SK-N-SH treated with all-trans-retinoic acid at 6 μM for 48 hours (cell line): ENCODE measurements around the gene RAB3IL1.

Experiments
- BACH2 ChIP-seq: fragments of 250-450 bp; sonication (Bioruptor Pico); IDR thresholded peaks from 2 replicates; pipeline ENCODE4 v1.9.0; 2021; ENCODE audit warnings: mild to moderate bottlenecking, borderline replicate concordance
- CSDC2 ChIP-seq: fragments of 250-450 bp; sonication (Bioruptor Pico); IDR thresholded peaks from 2 replicates; pipeline ENCODE4 v1.5.0; 2020; ENCODE audit warnings: mild to moderate bottlenecking, moderate library complexity
- GLIS3 ChIP-seq: fragments of 250-450 bp; sonication (Bioruptor Pico); IDR thresholded peaks from 2 replicates; pipeline ENCODE4 v1.5.0; 2020; ENCODE audit warnings: mild to moderate bottlenecking, moderate library complexity
- POU6F1 ChIP-seq: fragments of 250-450 bp; sonication (Bioruptor Pico); IDR thresholded peaks from 2 replicates; pipeline ENCODE4 v1.8.0; 2021; ENCODE audit warnings: low read depth, mild to moderate bottlenecking, moderate library complexity, borderline replicate concordance
- PPARA ChIP-seq: fragments of 250-450 bp; sonication (Bioruptor Pico); IDR thresholded peaks from 2 replicates; pipeline ENCODE4 v1.5.0; 2020; ENCODE audit warnings: mild to moderate bottlenecking, borderline replicate concordance
- SNAI2 ChIP-seq: fragments of 250-450 bp; sonication (Bioruptor Pico); IDR thresholded peaks from 2 replicates; pipeline ENCODE4 v1.5.0; 2020; ENCODE audit warnings: mild to moderate bottlenecking, moderate library complexity
- TCF4 ChIP-seq: fragments of 250-450 bp; sonication (Bioruptor Pico); IDR thresholded peaks from 2 replicates; pipeline ENCODE4 v1.8.0; 2021; ENCODE audit warnings: mild to moderate bottlenecking, moderate library complexity, borderline replicate concordance
- ZFP3 ChIP-seq: fragments of 250-450 bp; sonication (Bioruptor Pico); IDR thresholded peaks from 2 replicates; pipeline ENCODE4 v1.5.0; 2020; ENCODE audit warnings: mild to moderate bottlenecking, moderate library complexity
- ZNF8 ChIP-seq: fragments of 450-650 bp; formaldehyde crosslinking; IDR thresholded peaks from 2 replicates; pipeline ENCODE4 v1.5.0; 2020; ENCODE audit warnings: mild to moderate bottlenecking, moderate library complexity
- TF ChIP-seq, protein P1 (sequence below): fragments of 250-450 bp; sonication (Bioruptor Pico); IDR thresholded peaks from 2 replicates; pipeline ENCODE4 v1.8.0; 2020; ENCODE audit warnings: mild to moderate bottlenecking, moderate library complexity, borderline replicate concordance
- TF ChIP-seq, protein P2 (sequence below): fragments of 250-450 bp; sonication (Bioruptor Pico); IDR thresholded peaks from 2 replicates; pipeline ENCODE4 v1.5.0; 2020; ENCODE audit warnings: mild to moderate bottlenecking, moderate library complexity

- no peak for TF ChIP-seq ZFP3 (CRISPR knock-in tag)
- TF ChIP-seq, protein P1, sequence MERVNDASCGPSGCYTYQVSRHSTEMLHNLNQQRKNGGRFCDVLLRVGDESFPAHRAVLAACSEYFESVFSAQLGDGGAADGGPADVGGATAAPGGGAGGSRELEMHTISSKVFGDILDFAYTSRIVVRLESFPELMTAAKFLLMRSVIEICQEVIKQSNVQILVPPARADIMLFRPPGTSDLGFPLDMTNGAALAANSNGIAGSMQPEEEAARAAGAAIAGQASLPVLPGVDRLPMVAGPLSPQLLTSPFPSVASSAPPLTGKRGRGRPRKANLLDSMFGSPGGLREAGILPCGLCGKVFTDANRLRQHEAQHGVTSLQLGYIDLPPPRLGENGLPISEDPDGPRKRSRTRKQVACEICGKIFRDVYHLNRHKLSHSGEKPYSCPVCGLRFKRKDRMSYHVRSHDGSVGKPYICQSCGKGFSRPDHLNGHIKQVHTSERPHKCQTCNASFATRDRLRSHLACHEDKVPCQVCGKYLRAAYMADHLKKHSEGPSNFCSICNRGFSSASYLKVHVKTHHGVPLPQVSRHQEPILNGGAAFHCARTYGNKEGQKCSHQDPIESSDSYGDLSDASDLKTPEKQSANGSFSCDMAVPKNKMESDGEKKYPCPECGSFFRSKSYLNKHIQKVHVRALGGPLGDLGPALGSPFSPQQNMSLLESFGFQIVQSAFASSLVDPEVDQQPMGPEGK (CRISPR knock-in tag): no peak
- no peak for TF ChIP-seq TCF4 (CRISPR knock-in tag)
- TF ChIP-seq PPARA (CRISPR knock-in tag): no peak
- no peak for TF ChIP-seq GLIS3
- TF ChIP-seq CSDC2 (CRISPR knock-in tag): no peak
- no peak for TF ChIP-seq ZNF8 (CRISPR knock-in tag)
- TF ChIP-seq, protein P2, sequence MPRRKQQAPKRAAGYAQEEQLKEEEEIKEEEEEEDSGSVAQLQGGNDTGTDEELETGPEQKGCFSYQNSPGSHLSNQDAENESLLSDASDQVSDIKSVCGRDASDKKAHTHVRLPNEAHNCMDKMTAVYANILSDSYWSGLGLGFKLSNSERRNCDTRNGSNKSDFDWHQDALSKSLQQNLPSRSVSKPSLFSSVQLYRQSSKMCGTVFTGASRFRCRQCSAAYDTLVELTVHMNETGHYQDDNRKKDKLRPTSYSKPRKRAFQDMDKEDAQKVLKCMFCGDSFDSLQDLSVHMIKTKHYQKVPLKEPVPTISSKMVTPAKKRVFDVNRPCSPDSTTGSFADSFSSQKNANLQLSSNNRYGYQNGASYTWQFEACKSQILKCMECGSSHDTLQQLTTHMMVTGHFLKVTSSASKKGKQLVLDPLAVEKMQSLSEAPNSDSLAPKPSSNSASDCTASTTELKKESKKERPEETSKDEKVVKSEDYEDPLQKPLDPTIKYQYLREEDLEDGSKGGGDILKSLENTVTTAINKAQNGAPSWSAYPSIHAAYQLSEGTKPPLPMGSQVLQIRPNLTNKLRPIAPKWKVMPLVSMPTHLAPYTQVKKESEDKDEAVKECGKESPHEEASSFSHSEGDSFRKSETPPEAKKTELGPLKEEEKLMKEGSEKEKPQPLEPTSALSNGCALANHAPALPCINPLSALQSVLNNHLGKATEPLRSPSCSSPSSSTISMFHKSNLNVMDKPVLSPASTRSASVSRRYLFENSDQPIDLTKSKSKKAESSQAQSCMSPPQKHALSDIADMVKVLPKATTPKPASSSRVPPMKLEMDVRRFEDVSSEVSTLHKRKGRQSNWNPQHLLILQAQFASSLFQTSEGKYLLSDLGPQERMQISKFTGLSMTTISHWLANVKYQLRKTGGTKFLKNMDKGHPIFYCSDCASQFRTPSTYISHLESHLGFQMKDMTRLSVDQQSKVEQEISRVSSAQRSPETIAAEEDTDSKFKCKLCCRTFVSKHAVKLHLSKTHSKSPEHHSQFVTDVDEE (CRISPR knock-in tag): no peak
- no peak for TF ChIP-seq BACH2 (CRISPR knock-in tag)
- no peak for TF ChIP-seq POU6F1 (CRISPR knock-in tag)
- TF ChIP-seq SNAI2 (CRISPR knock-in tag): no peak
Observed at GRCh38 chr11:61905067-61905696, 12.2 kb downstream of the RAB3IL1 start.
